Type B pancreatic cell (in vitro differentiated cells): ENCODE measurements around the gene METTL8. TPM values are rescaled to one million over a fixed set of nuclear protein-coding genes. Genes with fewer than 3 reads are reported as not detected.

ENCODE experiments used
- DNase-seq: peaks from one replicate; pipeline ENCODE4 v3.0.0; 2021; ENCODE audit warnings: mixed read lengths; ENCODE audit not compliant: unreplicated experiment; ENCODE audit errors: extremely low spot score
- H3K27ac Mint-ChIP-seq: 2 replicates; pipeline ENCODE4 v1.8.0; 2021; ENCODE audit warnings: mild to moderate bottlenecking, mixed read lengths
- H3K27me3 Mint-ChIP-seq: 2 replicates; pipeline ENCODE4 v1.8.0; 2021; ENCODE audit warnings: mixed read lengths
- H3K36me3 Mint-ChIP-seq: 2 replicates; pipeline ENCODE4 v1.8.0; 2021; ENCODE audit warnings: mixed read lengths
- H3K4me1 Mint-ChIP-seq: one replicate; pipeline ENCODE4 v1.8.0; 2021; ENCODE audit warnings: mixed read lengths; ENCODE audit not compliant: unreplicated experiment
- H3K4me3 Mint-ChIP-seq: 2 replicates; pipeline ENCODE4 v1.8.0; 2021; ENCODE audit warnings: mild to moderate bottlenecking, mixed read lengths
- H3K9me3 Mint-ChIP-seq: 2 replicates; pipeline ENCODE4 v1.8.0; 2021; ENCODE audit warnings: mixed read lengths
- total RNA-seq: library from RNA; stranded (reverse); gene quantifications from 2 replicates; pipeline ENCODE4 v1.2.1, GENCODE V29; 2021; ENCODE audit warnings: low replicate concordance
- TF ChIP-seq, protein P1 (sequence below): fragments of 200-600 bp; sonication (generic); conservative IDR thresholded peaks from 2 replicates; pipeline ENCODE4 v1.5.0; 2021; ENCODE audit warnings: antibody characterized with exemption, mild to moderate bottlenecking

Gene METTL8
- total RNA-seq, 1 donor from 2014 or later = 30.4 TPM

- Mint-ChIP-seq H3K27ac (no peak overlapping the region), H3K27me3 (no peaks in the 10 kb centered on the region), H3K36me3 (no peaks in the 10 kb centered on the region), H3K4me1 (no peaks in the 10 kb centered on the region), H3K4me3 (no peak overlapping the region), H3K9me3 (no peaks in the 10 kb centered on the region)
- DNase-seq = no peak
- TF ChIP-seq, protein P1, sequence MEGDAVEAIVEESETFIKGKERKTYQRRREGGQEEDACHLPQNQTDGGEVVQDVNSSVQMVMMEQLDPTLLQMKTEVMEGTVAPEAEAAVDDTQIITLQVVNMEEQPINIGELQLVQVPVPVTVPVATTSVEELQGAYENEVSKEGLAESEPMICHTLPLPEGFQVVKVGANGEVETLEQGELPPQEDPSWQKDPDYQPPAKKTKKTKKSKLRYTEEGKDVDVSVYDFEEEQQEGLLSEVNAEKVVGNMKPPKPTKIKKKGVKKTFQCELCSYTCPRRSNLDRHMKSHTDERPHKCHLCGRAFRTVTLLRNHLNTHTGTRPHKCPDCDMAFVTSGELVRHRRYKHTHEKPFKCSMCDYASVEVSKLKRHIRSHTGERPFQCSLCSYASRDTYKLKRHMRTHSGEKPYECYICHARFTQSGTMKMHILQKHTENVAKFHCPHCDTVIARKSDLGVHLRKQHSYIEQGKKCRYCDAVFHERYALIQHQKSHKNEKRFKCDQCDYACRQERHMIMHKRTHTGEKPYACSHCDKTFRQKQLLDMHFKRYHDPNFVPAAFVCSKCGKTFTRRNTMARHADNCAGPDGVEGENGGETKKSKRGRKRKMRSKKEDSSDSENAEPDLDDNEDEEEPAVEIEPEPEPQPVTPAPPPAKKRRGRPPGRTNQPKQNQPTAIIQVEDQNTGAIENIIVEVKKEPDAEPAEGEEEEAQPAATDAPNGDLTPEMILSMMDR = no peak
These were observed 153.6 kb downstream of the METTL8 start for GRCh38 chr2:171279983-171280790.

DNA sequence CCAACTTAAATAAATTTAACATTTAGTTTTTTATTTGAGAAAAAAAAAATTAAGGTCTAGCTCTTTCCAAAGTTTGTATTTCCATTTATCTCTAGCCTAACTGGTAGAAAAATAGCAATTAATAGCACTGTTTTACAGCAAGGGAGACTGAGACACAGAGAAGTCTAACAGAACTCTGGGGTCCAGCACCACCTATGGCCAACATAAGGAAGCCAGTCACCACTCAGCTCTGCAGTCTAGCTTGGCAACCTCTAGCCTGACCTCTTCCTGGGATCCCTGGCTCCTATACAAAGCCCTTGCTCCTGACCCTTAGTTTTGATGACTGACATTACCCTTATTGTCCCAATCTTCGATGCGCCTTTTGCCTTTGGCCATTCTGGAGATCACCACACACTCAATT is 159.0 kb downstream of the METTL8 start:
- Mint-ChIP-seq H3K27ac (no peak overlapping the region), H3K9me3 (no peaks in the 10 kb centered on the region), H3K4me1 (no peaks in the 10 kb centered on the region), H3K4me3 (no peak overlapping the region), H3K27me3 (no peaks in the 10 kb centered on the region), H3K36me3 (no peaks in the 10 kb centered on the region)
- no peak for DNase-seq
- TF ChIP-seq, protein P1 = no peak

DNA sequence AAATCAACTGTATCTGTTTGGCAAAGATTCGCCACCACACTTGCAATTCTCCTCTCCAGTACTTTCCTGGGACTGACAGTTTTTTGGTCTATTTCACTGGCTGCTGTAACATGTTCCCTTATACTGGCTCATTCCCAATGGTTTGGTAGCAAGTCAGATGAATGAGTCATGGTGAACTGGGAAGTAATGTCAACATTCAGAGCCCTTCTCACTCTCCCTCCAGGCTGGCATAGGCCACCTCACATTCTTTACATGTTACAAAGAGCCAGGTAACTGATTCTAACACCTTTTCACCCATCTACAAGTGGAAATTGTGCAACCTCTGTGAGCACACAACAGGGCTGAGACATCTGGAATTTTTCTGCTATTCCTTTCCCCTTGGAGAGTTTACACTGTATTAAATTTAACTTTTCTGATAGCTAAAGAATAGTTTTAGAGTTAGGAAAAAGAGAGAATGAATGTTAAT is 161.8 kb downstream of the METTL8 start:
- H3K36me3 Mint-ChIP-seq = no peaks in the 10 kb centered on the region
- H3K9me3 Mint-ChIP-seq = no peaks in the 10 kb centered on the region
- TF ChIP-seq, protein P1 = no peak
- no peaks in the 10 kb centered on the region for H3K27me3 Mint-ChIP-seq
- H3K27ac Mint-ChIP-seq = no peak overlapping the region
- H3K4me3 Mint-ChIP-seq = no peak overlapping the region
- no peak for DNase-seq
- no peaks in the 10 kb centered on the region for H3K4me1 Mint-ChIP-seq

DNA sequence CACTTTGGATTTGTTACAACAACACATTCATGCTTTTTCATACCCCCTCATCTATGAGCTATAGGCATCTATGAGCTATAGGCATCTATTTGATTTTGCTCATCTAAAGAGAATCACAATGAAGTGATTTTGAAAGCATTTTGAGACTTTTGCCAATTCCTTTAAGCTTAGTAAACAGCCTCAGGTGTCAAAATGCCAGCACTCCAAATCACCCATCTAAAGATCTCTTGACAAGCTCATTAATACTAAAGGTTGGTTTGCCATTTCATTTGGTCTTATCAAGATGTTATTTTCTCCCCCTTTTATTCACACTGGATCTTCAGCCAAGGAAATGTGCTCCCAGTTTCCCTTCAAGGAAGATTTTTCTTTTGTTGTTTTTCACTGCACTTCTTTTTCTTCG is 162.4 kb downstream of the METTL8 start:
- TF ChIP-seq, protein P1 = no peak
- Mint-ChIP-seq H3K4me1 (no peaks in the 10 kb centered on the region), H3K27ac (no peak overlapping the region), H3K9me3 (no peaks in the 10 kb centered on the region), H3K4me3 (no peak overlapping the region), H3K36me3 (no peaks in the 10 kb centered on the region), H3K27me3 (no peaks in the 10 kb centered on the region)
- no peak for DNase-seq

- Mint-ChIP-seq H3K27ac (no peak overlapping the region), H3K4me1 (no peaks in the 10 kb centered on the region)
These were observed 165.7 kb downstream of the METTL8 start for GRCh38 chr2:171267855-171268629.

More at GRCh38 chr2:171267855-171268629, 165.7 kb downstream of the METTL8 start:
- TF ChIP-seq, protein P1 = no peak
- no peak overlapping the region for H3K4me3 Mint-ChIP-seq
- H3K36me3 Mint-ChIP-seq = no peaks in the 10 kb centered on the region
- no peaks in the 10 kb centered on the region for H3K9me3 Mint-ChIP-seq
- DNase-seq = no peak
- no peaks in the 10 kb centered on the region for H3K27me3 Mint-ChIP-seq

Other genes with a start within 250 kb of the METTL8 start
- gene DCAF17, start 236 bp upstream of the METTL8 start, total RNA-seq = 12.9 and 26.4 TPM in 2 replicates
- gene CYBRD1, start 88.5 kb upstream of the METTL8 start, total RNA-seq = 12.9 and 21.1 TPM in 2 replicates